VCaP (cell line): ENCODE measurements around the gene ACSS3.

Source experiments
- H3K27ac ChIP-seq: fragments of 450-650 bp; 2 replicates; pipeline ENCODE4 v1.5.1; 2017
- CTCF ChIP-seq: fragments of 450-650 bp; conservative IDR thresholded peaks from 2 replicates; pipeline ENCODE4 v1.5.1; 2017; ENCODE audit warnings: mild to moderate bottlenecking, moderate library complexity

The ACSS3 gene

DNA sequence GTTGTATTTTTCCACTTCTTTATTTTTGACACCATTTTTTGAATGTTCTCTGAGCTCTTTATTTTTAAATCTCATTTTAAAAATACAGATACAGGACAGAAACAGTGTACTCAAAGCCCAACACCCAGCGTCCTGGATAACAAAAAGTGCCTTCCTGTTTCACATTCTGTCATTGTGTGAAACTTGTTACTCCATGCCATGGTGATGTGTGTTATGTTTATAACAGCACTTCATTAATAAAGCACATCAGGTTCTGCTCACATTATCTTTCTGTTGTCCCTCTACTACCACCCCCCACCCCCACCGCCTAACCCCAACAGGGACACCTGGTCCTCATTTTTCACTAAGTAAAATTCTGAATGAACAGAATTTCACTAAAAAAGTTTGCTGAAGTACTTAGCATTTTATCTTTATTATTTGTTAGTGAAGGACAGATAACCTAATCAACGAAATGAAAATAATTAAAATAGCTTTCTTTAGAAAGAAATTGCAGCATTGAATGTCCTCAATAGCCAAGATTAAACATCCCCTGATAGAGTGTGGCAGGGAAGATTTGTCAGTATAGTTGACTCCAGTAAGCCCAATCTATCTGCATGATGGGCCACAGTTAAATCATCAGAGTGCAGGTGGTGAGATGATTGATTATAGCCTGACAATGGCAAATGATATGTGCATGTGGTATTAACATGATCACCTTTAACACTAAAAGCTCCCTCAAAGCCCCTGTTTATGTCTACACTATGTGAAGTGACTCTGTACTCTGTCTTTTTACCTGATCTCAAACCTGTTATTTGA lies 153.9 kb downstream of the ACSS3 start:
- TF ChIP-seq CTCF = no peak
- no peak overlapping the region for H3K27ac ChIP-seq

DNA sequence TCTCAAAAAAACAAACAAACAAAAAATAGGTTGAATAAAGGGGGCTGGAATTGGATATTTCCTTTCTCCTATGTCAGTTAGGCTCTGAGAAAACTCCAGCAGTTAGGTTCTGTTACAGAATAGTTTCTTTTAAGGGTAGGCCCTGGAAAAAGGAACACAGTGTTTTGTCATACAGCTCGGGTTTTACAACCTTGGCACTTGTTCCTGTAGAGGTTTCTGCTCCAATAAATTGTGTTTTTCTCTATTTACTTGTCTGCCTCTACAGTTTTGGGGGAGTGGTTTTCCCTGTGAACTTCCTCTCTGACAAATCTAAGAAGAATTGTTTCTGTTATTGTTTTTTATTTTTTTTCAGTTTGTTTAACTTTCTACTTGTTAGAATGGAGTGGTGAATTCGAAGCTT lies 167.6 kb downstream of the ACSS3 start:
- no peak for TF ChIP-seq CTCF

DNA sequence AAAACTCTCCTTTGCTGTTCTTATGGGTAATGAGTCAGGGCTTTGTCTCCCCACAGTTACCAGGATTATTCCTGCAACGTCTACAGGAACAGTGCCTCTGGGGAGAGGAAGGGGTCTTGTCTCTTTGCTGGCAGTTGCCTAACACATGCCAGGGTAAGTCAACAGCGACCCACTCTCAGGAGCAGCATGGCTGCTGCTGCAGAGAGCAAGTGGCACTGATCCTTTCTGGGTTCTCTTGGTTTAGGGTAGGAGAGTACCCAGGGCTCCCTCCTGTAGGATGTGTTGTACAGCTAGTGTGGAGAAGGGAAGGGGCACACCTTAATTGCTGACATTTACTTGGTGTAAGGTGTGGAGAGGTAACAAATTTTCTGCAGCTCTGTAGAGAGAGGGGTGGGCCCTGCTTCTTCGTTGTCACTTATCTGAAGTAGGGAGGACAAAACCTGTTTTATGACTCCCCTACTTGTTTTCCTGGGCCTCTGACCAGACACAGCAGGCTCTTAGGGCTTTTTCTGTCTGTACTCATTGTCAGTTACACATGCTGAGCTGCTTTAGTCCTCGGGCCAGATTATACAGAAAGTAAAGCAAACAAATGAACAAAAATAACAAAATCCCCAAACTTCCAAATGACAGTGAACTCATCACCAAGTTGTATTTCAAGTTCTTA lies 168.2 kb downstream of the ACSS3 start:
- H3K27ac ChIP-seq = peak overlapping the region; percentile 66
- no peak for TF ChIP-seq CTCF

More for the DNA sequence above, 167.6 kb downstream of the ACSS3 start:
- peak overlapping the region; percentile 66 for H3K27ac ChIP-seq

GRCh38 chr12:81249976-81250375 lies 172.1 kb downstream of the ACSS3 start:
- TF ChIP-seq CTCF = no peak
- H3K27ac ChIP-seq = no peak overlapping the region

DNA sequence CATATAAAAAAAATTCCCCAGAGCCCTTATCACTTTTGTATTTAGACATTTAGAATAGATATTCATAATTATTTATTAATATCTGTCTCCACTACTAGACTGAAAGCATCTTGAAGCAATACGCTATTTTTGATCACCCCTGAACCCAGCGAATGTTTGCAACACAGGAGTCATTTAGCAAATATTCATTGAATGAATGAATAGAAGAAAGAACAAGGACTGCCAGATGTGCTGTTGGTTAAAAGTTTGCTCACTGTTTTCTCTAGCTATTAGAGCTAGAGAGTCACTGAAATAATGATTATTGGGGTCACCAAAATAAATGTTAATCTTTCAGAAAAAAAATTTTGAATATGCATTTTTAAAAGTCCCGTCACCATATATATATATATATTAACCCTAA lies 174.3 kb downstream of the ACSS3 start:
- H3K27ac ChIP-seq = no peak overlapping the region
- TF ChIP-seq CTCF = no peak

DNA sequence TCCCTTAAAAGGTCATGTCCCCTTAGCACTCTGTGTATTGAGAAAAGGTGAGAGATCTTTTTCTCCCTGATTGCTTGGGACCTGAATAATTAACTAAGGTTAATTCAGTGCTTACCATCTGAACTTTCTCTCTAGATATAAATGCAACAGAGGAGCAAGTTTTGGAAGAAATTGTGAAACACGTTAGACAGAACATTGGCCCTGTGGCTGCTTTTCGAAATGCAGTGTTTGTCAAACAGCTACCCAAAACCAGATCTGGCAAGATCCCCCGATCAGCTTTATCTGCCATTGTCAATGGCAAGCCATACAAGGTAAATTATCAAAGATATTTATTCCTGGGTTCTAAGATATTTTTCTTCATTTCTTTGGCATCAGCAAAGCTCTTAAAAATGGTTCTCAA lies 175.5 kb downstream of the ACSS3 start:
- TF ChIP-seq CTCF = no peak
- no peak overlapping the region for H3K27ac ChIP-seq

DNA sequence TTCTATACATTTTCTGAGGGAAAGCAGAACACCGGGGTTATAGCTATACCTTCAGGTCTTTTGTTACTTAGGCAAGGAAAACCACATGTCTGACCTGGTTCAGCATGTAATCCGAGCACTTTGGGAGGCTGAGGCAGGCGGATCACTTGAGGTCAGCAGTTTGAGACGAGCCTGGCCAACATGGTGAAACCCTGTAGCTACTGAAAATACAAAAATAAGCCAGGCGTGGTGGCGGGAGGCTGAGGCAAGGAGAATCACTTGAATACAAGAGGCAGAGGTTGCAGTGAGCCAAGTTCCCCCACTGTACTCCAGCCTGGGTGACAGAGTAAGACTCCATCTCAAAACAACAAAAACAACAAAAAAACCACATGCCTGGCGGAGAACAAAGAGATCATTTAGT lies 177.6 kb downstream of the ACSS3 start:
- TF ChIP-seq CTCF = no peak
- H3K27ac ChIP-seq = no peak overlapping the region
